ENCODE measurements around the gene DPP6. TPM values are rescaled to one million over a fixed set of nuclear protein-coding genes. Genes with fewer than 3 reads are reported as not detected.

The DPP6 gene
- total and polyA plus RNA-seq, 7 donors = 0.18 to 1.8 (median 0.57) TPM

DNA sequence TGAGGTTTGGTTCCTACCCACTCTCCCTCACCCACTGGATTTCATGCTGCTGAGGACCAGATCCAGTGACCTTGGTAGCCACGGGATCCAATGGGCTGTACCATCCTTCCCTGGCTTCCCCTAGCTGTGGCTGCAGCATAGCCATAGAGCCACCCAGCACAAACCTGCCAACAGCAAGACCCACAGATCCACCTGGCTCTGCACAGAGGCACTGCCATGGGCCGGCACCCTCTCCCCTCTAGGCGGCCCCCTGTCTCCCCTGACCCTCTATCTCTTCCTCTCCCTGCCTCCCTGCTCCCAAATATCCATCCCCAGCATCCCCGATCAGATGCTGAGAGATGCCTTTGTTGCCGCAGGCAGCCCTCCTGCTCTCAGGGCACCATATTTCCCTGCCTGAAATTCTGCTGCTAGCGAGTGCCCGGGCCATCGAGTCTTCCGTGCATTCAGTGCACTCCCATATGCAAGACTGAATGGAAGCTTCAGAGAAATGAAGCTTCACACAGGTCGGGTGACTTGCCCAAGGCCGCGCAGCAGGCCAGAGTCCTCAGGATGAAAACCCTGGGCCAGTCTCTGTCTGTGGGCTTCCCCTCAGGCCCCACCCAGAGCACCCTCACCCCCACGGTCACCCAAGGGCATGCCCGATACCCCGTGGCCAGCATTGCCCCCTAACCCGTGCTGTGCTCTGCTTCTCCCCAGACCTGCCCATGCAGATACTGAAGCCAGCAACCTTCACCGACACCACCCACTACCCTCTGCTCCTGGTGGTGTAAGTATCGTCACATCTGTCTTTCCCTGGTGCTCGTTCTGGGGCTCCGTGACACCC lies 819.9 kb downstream of the DPP6 start:
- no peaks in the 10 kb centered on the region for H3K9me3 ChIP-seq
- peaks cover 0 to 21% (median 2%) of the 10 kb centered on the region in 3 donors for H3K27me3 ChIP-seq (ENCODE audit: insufficient read depth in 3 of 3, low read length in 2 of 3)
- H3K4me3 ChIP-seq = no peak overlapping the region
- intact Hi-C loops (cut with DNase I) = no loop called here
- TF ChIP-seq, protein P1, sequence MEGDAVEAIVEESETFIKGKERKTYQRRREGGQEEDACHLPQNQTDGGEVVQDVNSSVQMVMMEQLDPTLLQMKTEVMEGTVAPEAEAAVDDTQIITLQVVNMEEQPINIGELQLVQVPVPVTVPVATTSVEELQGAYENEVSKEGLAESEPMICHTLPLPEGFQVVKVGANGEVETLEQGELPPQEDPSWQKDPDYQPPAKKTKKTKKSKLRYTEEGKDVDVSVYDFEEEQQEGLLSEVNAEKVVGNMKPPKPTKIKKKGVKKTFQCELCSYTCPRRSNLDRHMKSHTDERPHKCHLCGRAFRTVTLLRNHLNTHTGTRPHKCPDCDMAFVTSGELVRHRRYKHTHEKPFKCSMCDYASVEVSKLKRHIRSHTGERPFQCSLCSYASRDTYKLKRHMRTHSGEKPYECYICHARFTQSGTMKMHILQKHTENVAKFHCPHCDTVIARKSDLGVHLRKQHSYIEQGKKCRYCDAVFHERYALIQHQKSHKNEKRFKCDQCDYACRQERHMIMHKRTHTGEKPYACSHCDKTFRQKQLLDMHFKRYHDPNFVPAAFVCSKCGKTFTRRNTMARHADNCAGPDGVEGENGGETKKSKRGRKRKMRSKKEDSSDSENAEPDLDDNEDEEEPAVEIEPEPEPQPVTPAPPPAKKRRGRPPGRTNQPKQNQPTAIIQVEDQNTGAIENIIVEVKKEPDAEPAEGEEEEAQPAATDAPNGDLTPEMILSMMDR (IDR thresholded peaks at IDR 0.05) = no peak
- no peaks in the 10 kb centered on the region for H3K36me3 ChIP-seq (ENCODE audit: insufficient read depth in 1 of 2, low read depth in 1 of 2)
- no peak for DNase-seq
- 83 to 85% (median 83%) methylated on average over 20 of the region's 20 CpGs for WGBS, 3 donors
- no peak overlapping the region for H3K27ac ChIP-seq
- H3K4me1 ChIP-seq = no peaks in the 10 kb centered on the region
- no peak for ATAC-seq

DNA sequence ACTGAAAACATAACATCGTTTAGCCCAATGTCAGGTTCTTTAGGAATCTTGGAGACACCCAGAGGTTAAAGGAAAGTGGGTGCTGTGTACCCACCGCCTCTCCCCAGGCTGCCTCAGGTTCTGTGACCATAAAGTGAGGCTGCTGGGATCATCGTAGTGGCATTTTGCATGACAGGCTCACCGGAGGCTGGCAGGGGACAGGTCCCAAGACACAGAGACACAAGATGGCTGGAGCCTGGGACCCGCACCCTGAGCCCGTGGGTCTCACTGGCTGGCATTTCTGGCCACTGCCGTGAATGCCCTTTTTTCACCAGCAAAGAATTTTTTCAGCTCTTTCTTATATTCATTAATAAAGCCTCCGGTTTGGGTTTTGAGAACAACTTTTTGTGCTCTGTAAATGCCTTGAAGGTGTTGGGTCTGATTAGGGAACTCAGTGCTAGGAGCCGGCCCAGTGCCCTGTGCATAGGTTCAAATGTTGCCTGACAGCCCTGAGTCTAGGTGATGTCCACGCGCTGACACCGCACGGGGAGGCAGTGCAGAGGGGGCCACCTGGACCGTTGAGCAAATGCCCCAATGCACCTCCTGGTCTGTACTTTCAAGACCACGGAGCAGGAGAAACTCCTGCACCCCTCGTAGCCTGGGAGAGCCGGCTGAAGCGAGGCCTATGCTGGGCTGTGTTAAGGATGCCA lies 820.8 kb downstream of the DPP6 start:
- TF ChIP-seq, protein P1 (IDR thresholded peaks at IDR 0.05) = no peak
- Histone ChIP-seq H3K4me3 (no peak overlapping the region), H3K9me3 (no peaks in the 10 kb centered on the region), H3K27ac (no peak overlapping the region), H3K4me1 (no peaks in the 10 kb centered on the region), H3K36me3 (ENCODE audit: insufficient read depth in 1 of 2, low read depth in 1 of 2) (no peaks in the 10 kb centered on the region), H3K27me3 (ENCODE audit: insufficient read depth in 3 of 3, low read length in 2 of 3) (peaks cover 0 to 13% (median 2%) of the 10 kb centered on the region in 3 donors)
- DNase-seq = no peak
- no peak for ATAC-seq
- intact Hi-C loops (cut with DNase I) = no loop called here
- WGBS, 3 donors = 61 to 85% (median 83%) methylated on average over 18 of the region's 18 CpGs

DNA sequence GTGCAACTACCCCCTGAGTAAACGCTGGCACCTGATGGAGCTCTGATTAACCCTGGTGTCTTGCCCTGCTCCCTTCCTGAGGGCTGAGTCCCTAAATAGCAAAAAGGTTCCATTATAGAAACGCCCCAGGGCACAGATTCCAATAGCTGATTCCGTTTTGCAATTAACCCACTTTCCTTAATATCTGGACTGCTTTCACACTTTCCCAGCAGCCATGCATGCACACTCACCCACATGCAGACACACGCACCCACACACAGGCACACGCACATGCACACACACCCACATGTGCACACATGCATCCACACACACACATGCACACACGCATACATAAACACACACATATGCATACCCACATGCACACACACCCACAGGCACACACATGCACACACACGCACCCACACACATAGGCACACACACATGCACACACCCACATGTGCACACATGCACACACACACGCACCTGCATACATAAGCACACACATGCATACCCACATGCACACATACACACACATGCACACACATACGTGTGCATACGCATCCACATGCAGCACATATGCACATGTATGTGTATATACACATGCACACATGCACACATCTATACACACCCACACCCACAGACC lies 821.4 kb downstream of the DPP6 start:
- TF ChIP-seq, protein P1 (IDR thresholded peaks at IDR 0.05) = no peak
- no peak for ATAC-seq

DNA sequence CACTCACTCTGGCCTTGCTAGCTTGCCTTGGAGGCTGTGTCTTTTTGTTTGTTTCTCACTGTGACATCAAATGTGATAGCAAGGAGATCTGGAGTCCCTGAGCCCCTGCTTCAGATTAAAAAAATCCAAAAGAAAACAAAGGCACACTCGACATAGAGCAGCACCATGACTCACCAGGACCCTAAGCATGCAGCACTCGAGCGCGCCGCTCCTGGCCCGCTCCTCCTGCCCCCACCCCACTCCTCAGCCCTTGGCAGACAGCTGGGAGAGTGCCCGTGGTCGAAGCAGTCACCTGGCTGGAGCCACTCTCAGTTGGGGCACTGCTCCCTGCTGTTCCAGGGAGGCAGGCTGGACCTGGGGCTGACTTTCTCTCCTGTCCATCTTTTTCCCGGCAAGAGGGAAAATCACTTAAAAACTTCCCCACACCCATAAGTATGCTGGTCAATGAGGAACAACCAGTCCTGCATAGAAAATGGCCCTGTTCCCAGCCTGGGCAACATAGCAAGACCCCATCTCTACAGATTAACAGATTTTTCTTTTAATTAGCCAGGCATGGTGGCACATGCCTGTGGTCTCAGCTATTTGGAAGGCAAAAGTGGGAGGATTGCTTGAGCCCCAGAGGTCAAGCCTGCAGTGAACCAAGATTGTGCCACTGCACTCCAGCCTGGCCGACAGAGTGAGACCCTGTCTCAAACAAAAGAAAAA lies 822.4 kb downstream of the DPP6 start:
- Histone ChIP-seq H3K27ac (no peak overlapping the region), H3K4me1 (no peaks in the 10 kb centered on the region), H3K9me3 (no peaks in the 10 kb centered on the region), H3K4me3 (no peak overlapping the region), H3K36me3 (ENCODE audit: insufficient read depth in 1 of 2, low read depth in 1 of 2) (no peaks in the 10 kb centered on the region), H3K27me3 (ENCODE audit: insufficient read depth in 3 of 3, low read length in 2 of 3) (peaks cover 0 to 14% (median 2%) of the 10 kb centered on the region in 3 donors)
- ATAC-seq (no peak), DNase-seq (no peak)
- TF ChIP-seq, protein P1 (IDR thresholded peaks at IDR 0.05) = no peak
- 32 to 54% (median 40%) methylated on average over 9 to 10 of the region's 10 CpGs for WGBS, 3 donors
- intact Hi-C loops (cut with DNase I) = no loop called here

More for the DNA sequence above, 821.4 kb downstream of the DPP6 start:
- Histone ChIP-seq H3K4me1 (no peaks in the 10 kb centered on the region), H3K27ac (no peak overlapping the region), H3K36me3 (ENCODE audit: insufficient read depth in 1 of 2, low read depth in 1 of 2) (no peaks in the 10 kb centered on the region), H3K4me3 (no peak overlapping the region), H3K27me3 (ENCODE audit: insufficient read depth in 3 of 3, low read length in 2 of 3) (peaks cover 0 to 14% (median 2%) of the 10 kb centered on the region in 3 donors), H3K9me3 (no peaks in the 10 kb centered on the region)
- DNase-seq = no peak
- intact Hi-C loops (cut with DNase I) = no loop called here
- 72 to 89% (median 85%) methylated on average over 10 of the region's 10 CpGs for WGBS, 3 donors
